ENCODE data around the gene NFKBIB. TPM values are rescaled to one million over a fixed set of nuclear protein-coding genes. Genes with fewer than 3 reads are reported as not detected.

NFKBIB gene
- polyA plus RNA-seq, 3 donors, result 17.5 to 38.2 (median 24.7) TPM

DNA sequence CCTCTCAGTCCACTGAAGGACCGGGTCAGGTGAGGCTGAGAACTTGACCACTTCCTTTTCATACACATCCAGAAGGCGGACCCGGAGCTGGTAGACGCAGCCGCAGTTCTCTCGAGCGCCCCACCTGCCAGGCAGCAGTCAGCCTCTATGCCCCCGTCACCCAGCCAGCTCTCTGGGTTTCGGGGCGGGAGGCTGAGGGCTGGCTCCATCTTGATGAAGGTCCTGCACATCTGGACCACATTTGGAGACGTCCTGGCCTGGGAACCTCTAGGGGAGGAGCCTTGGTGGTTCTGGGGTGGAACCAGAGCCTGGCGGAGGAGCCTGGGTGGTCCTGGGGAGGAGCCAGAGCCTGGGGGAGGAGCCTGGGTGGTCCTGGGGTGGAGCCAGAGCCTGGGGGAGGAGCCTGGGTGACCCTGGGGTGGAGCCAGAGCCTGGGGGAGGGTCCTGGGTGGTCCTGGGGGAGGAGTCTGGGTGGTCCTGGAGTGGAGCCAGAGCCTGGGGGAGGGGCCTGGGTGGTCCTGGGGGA is 45.3 kb downstream of the NFKBIB start:
- H3K27ac ChIP-seq (ENCODE audit: low read depth, low read length), result no peak overlapping the region
- 84 to 94% (median 92%) methylated on average over 11 to 12 of the region's 12 CpGs for WGBS, 3 donors

DNA sequence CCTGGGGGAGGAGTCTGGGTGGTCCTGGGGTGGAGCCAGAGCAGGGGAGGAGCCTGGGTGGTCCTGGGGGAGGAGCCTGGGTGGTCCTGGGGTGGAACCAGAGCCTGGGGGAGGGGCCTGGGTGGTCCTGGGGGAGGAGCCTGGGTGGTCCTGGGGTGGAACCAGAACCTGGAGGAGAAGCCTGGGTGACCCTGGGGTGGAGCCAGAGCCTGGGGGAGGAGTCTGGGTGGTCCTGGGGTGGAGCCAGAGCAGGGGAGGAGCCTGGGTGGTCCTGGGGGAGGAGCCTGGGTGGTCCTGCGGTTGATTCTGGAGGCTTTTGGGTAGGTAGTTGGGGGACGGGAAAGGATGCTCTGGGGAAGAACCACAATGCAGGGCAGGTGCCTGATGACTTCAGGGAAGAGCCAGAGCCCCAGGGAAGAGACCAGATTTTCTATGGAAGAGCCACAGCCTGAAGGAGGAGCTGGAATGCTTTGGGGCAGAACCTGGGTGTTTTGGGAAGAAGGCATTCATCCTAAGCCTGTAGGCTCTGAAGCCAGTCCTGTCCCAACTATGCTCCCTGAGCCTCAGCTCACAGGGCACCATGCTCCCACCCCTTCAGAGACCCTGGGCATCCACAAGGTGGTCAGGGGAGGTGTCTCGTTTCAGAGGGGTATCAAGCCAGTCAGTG is 45.9 kb downstream of the NFKBIB start:
- no peak overlapping the region for H3K27ac ChIP-seq (ENCODE audit: low read depth, low read length)
- 84 to 98% (median 96%) methylated on average over 3 of the region's 3 CpGs for WGBS, 3 donors

DNA sequence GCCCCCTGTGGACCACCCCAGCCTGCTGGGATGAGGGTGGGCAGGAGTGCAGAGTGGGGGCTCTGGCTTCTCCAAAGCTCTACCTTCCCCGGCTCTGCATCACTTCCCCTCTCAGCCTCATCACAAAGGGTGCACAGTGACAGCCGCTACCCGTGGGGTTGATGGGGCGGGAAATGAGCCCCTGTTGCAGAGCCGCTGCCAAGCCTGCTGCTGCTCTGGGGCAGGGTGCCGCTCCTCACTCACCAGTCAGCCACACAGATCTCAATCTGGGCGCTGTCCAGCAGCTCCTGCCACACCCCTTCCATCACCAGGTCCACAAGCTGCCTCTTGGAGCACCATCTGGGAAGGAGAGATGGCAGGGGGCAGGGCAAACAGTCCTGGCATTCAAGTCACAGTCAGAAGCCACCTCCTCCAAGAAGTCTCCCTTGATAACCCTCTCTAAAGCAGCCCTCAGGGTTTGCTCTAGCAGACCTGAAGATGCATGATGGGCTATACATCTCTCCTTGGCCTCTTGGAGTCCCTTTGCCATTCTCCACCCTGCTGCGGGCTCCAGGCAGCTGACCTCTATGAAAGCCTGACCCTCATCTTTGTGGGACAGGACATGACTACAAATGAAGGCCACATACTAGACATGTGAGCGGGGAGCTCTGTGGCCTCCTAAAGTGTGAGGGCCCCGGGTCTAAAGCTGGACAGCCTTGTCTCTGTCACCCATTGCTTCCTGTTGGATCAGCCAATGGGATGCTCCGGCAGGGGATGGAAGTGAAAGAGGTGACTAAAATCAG is 46.7 kb downstream of the NFKBIB start:
- H3K27ac ChIP-seq (ENCODE audit: low read depth, low read length), result no peak overlapping the region
- WGBS, 3 donors, result 78 to 86% (median 80%) methylated on average over 11 of the region's 11 CpGs

DNA sequence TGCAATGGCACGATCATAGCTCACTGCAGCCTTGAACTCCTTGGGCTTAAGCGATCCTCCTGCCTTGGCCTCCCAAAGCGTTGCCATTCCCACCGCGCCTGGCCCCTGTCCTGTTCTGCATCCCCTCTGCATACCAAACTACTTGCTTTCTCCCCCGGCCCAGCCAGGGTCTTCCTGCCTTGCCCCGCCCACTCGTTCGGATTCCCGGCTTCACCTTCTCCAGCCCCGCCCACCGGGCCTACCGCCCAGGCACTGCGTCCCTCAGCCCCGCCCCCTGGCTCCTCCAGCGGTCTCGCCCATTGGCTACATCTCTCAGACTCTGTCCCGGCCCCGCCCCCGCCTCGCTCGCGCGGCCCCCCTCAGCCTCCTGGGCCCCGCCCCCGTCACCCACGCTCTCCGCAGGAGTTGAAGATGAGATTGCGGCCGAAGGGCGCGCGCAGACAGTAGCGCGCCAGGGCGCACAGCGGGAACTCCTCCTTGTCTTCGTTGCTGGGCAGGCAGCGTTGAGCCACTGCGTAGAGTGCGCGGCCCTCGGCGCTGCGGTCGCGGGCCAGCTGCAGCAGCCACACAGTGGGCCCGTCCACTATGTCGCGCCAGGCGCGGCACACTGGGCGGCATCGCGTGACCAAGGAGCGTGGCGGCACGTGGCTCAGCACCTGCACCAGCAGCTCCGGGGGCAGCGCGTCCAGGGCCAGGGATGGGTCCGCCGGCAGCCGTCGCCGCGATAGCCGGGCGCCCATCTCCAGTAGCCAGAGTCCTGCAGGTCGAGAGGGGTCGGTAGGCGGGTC is 50.0 kb downstream of the NFKBIB start:
- 8 to 11% (median 9%) methylated on average over 62 to 72 of the region's 72 CpGs for WGBS, 3 donors
- H3K27ac ChIP-seq (ENCODE audit: low read depth, low read length), result no peak overlapping the region

DNA sequence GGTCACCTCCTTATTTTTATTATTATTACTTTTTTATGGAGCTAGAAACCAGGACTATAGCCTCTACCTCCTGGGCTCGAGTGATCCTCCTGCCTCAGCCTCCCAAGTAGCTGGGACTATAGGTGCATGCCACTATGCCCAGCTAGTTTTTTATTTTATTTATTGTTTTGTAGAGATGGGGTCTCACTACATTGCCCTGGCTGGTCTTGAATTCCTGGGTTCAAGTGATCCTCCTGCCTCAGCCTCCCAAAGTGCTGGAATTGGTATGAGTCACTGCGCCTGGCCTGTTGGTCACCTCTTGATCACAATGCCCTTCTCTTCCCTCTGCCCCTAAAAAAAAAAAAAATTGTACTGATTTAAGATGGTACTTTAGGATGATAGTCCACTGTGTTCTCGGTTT is 51.4 kb downstream of the NFKBIB start:
- 64 to 80% (median 70%) methylated on average over 3 of the region's 3 CpGs for WGBS, 3 donors
- no peak overlapping the region for H3K27ac ChIP-seq (ENCODE audit: low read depth, low read length)

DNA sequence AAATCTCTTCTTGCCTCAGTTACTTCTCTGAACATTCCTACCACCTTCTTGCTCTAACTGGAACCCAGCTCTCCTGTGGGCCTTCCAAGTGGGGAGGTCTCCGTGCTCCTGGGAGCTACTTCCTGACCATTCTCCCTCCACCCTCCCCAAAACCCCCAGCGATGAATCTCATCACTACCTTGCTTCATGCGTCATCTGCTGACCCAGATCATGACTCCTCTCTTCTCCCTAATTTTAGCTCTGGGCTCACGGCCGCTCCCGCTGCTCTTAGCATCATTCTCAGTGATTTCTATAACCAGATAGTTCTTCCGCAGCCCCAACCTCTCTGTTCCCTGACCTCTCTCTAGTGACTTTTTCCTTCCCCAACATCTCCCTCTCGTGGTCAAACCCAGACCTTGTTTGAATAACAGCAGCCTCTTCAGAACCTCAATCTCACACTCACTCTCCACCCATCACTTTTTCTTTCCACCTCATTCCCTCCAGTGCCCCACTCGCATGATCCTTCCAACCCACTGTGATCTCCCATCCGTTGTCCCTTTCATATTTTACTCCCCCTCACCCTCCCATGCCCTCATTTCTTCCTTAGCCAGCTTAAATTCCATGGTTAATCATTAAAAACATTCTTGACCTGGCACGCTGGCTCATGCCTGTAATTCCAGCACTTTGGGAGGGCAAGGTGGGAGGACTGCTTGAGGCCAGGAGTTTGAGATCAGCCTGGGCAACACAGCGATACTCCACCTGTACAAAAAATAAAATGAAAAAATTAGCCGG is 52.8 kb downstream of the NFKBIB start:
- WGBS, 3 donors, result 46 to 68% (median 58%) methylated on average over 13 of the region's 13 CpGs
- no peak overlapping the region for H3K27ac ChIP-seq (ENCODE audit: low read depth, low read length)

DNA sequence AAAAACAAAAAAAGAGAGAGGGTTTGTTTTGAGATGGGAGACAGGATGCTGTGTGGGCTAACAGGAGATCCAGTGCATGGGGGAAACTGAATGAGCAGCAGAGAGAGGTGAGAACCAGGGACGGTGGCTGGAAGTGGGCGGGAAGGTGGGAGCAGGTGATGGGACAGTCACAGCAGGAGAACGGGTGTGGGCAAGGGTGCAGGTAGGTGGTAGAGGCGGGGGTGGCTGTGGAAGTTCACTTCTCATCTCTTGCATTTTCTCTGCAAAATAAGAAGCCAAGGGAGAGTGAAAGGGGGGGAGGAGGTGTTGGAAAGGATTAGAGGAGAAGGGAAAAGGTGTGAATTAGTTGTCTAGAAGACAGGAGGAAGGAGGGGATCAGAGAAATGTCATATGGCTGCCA is 53.9 kb downstream of the NFKBIB start:
- 74 to 82% (median 74%) methylated on average over 4 of the region's 4 CpGs for WGBS, 3 donors
- H3K27ac ChIP-seq (ENCODE audit: low read depth, low read length), result no peak overlapping the region

DNA sequence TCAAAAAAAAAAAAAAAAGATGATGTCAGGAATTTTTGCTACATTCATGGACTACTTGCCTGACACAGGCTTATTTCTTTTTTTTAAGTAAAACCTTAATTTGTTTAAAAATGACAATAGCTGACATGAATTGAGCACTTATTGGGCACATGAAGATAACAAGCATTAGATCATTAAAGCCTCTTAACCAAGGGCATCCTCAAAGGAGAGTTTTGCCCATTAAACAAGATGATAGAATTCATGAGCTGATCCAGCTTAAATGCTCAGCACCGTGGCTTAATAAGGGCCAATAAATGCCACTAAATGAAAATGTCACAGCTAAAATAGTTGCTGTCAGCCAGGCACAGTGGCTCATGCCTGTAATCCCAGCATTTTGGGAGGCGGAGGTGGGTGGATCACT is 56.5 kb downstream of the NFKBIB start:
- 80 to 94% (median 92%) methylated on average over 2 of the region's 2 CpGs for WGBS, 3 donors

DNA sequence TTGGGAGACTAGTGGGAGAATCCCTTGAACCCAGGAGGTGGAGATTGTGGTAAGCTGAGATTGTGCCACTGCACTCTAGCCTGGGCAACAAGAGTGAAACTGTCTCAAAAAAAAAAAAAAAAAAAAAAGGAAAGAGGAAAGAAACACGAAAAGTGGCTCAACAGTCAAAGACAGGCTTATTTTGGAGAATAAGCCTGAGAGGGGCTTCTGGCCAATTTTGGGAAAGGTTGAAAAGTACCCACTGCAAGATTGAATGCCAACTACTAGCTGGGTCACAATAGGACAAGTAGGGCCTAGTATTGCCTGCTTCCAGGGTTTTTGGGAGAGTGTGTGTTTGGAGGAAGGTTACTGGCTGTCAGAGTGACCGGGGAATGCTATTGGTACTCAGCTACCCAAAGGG is 58.5 kb downstream of the NFKBIB start:
- no peak overlapping the region for H3K27ac ChIP-seq (ENCODE audit: low read depth, low read length)
- WGBS, 3 donors, result 82 to 86% (median 84%) methylated on average over 2 of the region's 2 CpGs

More for the DNA sequence above, 56.5 kb downstream of the NFKBIB start:
- no peak overlapping the region for H3K27ac ChIP-seq (ENCODE audit: low read depth, low read length)

Other genes with a start within 250 kb of the NFKBIB start
- gene CAPN12, start 155.5 kb upstream of the NFKBIB start, polyA plus RNA-seq, result 1 to 10 TPM; 1.6 to 4.3 (median 3.1) TPM
- under 1 TPM in 1 of 3 donors, not detected in 2; 0.94 TPM for gene LGALS7, start 126.5 kb upstream of the NFKBIB start, polyA plus RNA-seq
- 1 to 10 TPM; 1.2 to 5.1 (median 3.0) TPM for gene LGALS7B, start 110.8 kb upstream of the NFKBIB start, polyA plus RNA-seq
- gene LGALS4, start 87.0 kb upstream of the NFKBIB start, polyA plus RNA-seq, result 10 to 100 TPM in 1 of 3 donors, 1 to 10 TPM in 2; 7.1 to 21.1 (median 9.2) TPM
- 100 to 1,000 TPM; 166 to 698 (median 285) TPM for gene ECH1, start 68.2 kb upstream of the NFKBIB start, polyA plus RNA-seq
- 100 to 1,000 TPM in 2 of 3 donors, 10 to 100 TPM in 1; 82.0 to 145 (median 136) TPM for gene HNRNPL, start 50.0 kb upstream of the NFKBIB start, polyA plus RNA-seq
- gene RINL, start 21.7 kb upstream of the NFKBIB start, polyA plus RNA-seq, result 10 to 100 TPM in 2 of 3 donors, 1 to 10 TPM in 1; 7.2 to 19.3 (median 13.5) TPM
- gene SIRT2, start 351 bp upstream of the NFKBIB start, polyA plus RNA-seq, result 10 to 100 TPM; 27.9 to 79.1 (median 61.5) TPM
- gene CCER2, start 12.2 kb downstream of the NFKBIB start, polyA plus RNA-seq, result under 1 TPM; 0.18 to 0.56 (median 0.40) TPM
- 10 to 100 TPM; 21.2 to 27.0 (median 23.4) TPM for gene SARS2, start 30.8 kb downstream of the NFKBIB start, polyA plus RNA-seq
- gene MRPS12, start 31.0 kb downstream of the NFKBIB start, polyA plus RNA-seq, result 10 to 100 TPM; 28.2 to 45.3 (median 35.4) TPM
- 10 to 100 TPM in 2 of 3 donors, 1 to 10 TPM in 1; 6.8 to 28.8 (median 25.8) TPM for gene FBXO17, start 75.8 kb downstream of the NFKBIB start, polyA plus RNA-seq
- gene FBXO27, start 132.6 kb downstream of the NFKBIB start, polyA plus RNA-seq, result 10 to 100 TPM in 1 of 3 donors, 1 to 10 TPM in 2; 3.1 to 19.0 (median 4.4) TPM
- gene ACP7, start 184.4 kb downstream of the NFKBIB start, polyA plus RNA-seq, result under 1 TPM in 1 of 3 donors, not detected in 2; 0.01 TPM
- gene PAK4, start 225.8 kb downstream of the NFKBIB start, polyA plus RNA-seq, result 10 to 100 TPM; 13.2 to 23.7 (median 14.2) TPM

All from adipose tissue (tissue), 3 donors.